GM12872 (cell line): ENCODE measurements around the gene SCLT1.

Experiments used
- CTCF ChIP-seq: IDR thresholded peaks from 3 replicates; pipeline ENCODE4 v1.5.1; 2011; ENCODE audit warnings: low read depth, mild to moderate bottlenecking, low read length, moderate library complexity; ENCODE audit not compliant: insufficient read depth

Gene SCLT1

GRCh38 chr4:128841402-128841801 is 251.9 kb downstream of the SCLT1 start:
- TF ChIP-seq CTCF, result no peak

- no peak for TF ChIP-seq CTCF
Measured at GRCh38 chr4:128840711-128841318, 252.5 kb downstream of the SCLT1 start.

- TF ChIP-seq CTCF, result no peak
Measured at GRCh38 chr4:128837679-128838078, 255.7 kb downstream of the SCLT1 start.

- no peak for TF ChIP-seq CTCF
Measured at GRCh38 chr4:128837198-128837597, 256.1 kb downstream of the SCLT1 start.

GRCh38 chr4:128835498-128836222 is 257.7 kb downstream of the SCLT1 start:
- TF ChIP-seq CTCF, result no peak
